Memory B cell (primary cell): ENCODE data around the gene TLCD3B.

Experiments used
- ATAC-seq: fragments of 150-1000 bp; cut with Tn5 transposase; 2 replicates; pipeline ENCODE4 v1.10.0; 2021; ENCODE audit warnings: low read depth, mild to moderate bottlenecking, moderate library complexity
- DNase-seq, 2 donors: peaks; one replicate each; pipeline ENCODE4 v3.0.0; 2022; ENCODE audit warnings: low spot score in 2 of 2
- H3K27ac Mint-ChIP-seq: one replicate; pipeline ENCODE4 v1.8.0; 2022; ENCODE audit warnings: mild to moderate bottlenecking, moderate library complexity, mixed read lengths
- H3K27me3 Mint-ChIP-seq: one replicate; pipeline ENCODE4 v1.8.0; 2022; ENCODE audit warnings: mixed read lengths
- H3K36me3 Mint-ChIP-seq: one replicate; pipeline ENCODE4 v1.8.0; 2022; ENCODE audit warnings: mild to moderate bottlenecking, mixed read lengths
- H3K4me1 Mint-ChIP-seq: one replicate; pipeline ENCODE4 v1.8.0; 2022; ENCODE audit warnings: mixed read lengths
- H3K4me3 Mint-ChIP-seq: one replicate; pipeline ENCODE4 v1.8.0; 2022; ENCODE audit warnings: mild to moderate bottlenecking, moderate library complexity, mixed read lengths
- H3K9me3 Mint-ChIP-seq: one replicate; pipeline ENCODE4 v1.8.0; 2022; ENCODE audit warnings: mixed read lengths

Gene TLCD3B

DNA sequence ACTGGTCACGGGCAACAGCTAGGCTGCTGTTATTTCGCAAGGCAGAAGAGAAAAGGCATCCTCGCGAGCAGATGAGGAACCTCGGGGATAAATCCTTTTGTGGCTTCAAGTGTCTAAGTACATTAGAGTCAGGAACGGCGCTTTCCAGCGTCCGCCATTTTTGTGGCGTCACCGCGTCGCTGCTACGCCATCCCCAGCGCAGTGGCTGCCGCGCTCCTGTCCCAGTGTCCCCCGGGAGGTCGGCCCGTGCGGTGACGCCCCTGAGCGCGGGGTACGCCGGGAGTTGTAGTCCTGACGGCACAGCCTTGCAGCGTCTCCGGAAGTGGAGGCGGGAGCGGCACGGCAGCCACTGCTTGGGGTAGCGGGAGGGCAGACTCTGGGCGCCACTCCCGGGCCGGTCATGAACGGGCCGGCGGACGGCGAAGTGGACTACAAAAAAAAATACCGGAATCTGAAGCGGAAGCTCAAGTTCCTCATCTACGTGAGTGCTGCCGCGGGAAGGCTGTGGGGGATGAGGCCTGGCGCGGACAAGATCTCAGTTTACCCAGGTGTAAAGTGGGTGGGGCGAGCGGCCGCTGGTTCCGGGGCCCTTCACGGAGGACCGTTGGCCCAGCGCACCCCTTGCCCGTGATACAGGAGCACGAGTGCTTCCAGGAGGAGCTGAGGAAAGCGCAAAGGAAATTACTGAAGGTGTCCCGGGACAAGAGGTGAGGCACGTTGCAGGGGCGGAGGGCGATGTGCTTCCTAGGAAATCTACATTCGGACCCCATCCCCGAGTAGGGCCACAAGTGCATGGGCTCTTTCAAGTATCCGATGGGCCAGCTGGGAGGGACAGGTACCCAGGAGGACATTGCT is 34.9 kb downstream of the TLCD3B start, which contains the start of gene INO80E:
Gene INO80E (plus strand): TSS at position 331 of the 855 bp plus-strand sequence. CDS start 70 bp downstream, at position 401.
- peak within 1 kb of the TSS; percentile 99 for H3K4me3 Mint-ChIP-seq
- H3K27me3 Mint-ChIP-seq = no peaks in the 10 kb centered on the region
- H3K9me3 Mint-ChIP-seq = no peaks in the 10 kb centered on the region
- ATAC-seq (peak; percentile 94), DNase-seq (peak; percentile 98 to 99)
- peak within 1 kb of the TSS; percentile 97 for H3K27ac Mint-ChIP-seq
- peaks cover 9% of the 10 kb centered on the region for H3K36me3 Mint-ChIP-seq
- peaks cover 21% of the 10 kb centered on the region for H3K4me1 Mint-ChIP-seq

DNA sequence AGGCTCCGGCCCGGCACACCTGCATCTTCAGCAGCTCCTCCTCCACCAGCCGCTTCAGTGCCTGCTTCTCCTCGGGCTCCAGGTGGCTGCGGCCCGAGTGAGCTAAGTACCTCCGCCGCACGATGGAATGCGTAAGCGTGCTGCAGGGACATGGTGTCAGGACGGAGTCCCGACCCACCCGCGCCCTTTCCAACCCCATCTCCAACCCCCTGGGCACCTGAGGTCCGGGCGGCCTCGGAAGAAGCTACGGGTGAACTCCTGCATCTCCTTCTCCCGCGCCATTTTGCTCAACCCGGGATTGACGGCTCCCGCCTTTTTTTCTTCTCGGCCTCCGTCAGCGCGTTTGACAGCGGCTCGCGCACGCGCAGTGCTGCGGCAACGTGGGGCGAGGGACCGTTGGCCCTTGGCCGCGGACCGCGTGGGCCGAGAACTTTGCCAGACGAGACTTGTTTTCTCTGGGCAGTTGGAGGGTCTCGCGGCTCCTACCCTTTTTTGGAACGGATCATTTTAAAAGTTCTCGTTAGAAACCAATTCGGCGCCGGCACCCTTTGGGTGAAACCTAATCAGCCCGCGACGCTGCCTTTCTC is 35.7 kb downstream of the TLCD3B start, which contains the start of gene HIRIP3:
Gene HIRIP3 (minus strand): TSS at position 294 of the 587 bp plus-strand sequence. CDS start 12 bp downstream, at position 282.
- Mint-ChIP-seq H3K27me3 (no peaks in the 10 kb centered on the region), H3K4me3 (peak within 1 kb of the TSS; percentile 99), H3K27ac (peak within 1 kb of the TSS; percentile 97), H3K4me1 (peaks cover 21% of the 10 kb centered on the region), H3K36me3 (peaks cover 11% of the 10 kb centered on the region), H3K9me3 (no peaks in the 10 kb centered on the region)
- peak; percentile 59 for ATAC-seq
- peak; percentile 80 to 84 for DNase-seq

- DNase-seq (no peak), ATAC-seq (no peak)
- H3K27me3 Mint-ChIP-seq = no peaks in the 10 kb centered on the region
- peaks cover 11% of the 10 kb centered on the region for H3K36me3 Mint-ChIP-seq
- H3K27ac Mint-ChIP-seq = peak overlapping the region; percentile 97
- peak overlapping the region; percentile 99 for H3K4me3 Mint-ChIP-seq
- peaks cover 21% of the 10 kb centered on the region for H3K4me1 Mint-ChIP-seq
- H3K9me3 Mint-ChIP-seq = no peaks in the 10 kb centered on the region
These were observed 36.3 kb downstream of the TLCD3B start for GRCh38 chr16:29994600-29995323.

GRCh38 chr16:29993903-29994599 is 37.0 kb downstream of the TLCD3B start:
- no peak for ATAC-seq
- Mint-ChIP-seq H3K36me3 (peaks cover 15% of the 10 kb centered on the region), H3K4me3 (peak overlapping the region; percentile 35), H3K4me1 (peaks cover 24% of the 10 kb centered on the region), H3K27ac (peak overlapping the region; percentile 97), H3K27me3 (no peaks in the 10 kb centered on the region), H3K9me3 (no peaks in the 10 kb centered on the region)
- DNase-seq = no peak

GRCh38 chr16:29993191-29993902 is 37.7 kb downstream of the TLCD3B start:
- H3K4me1 Mint-ChIP-seq = peaks cover 25% of the 10 kb centered on the region
- ATAC-seq (no peak), DNase-seq (no peak)
- no peaks in the 10 kb centered on the region for H3K9me3 Mint-ChIP-seq
- no peak overlapping the region for H3K4me3 Mint-ChIP-seq
- H3K36me3 Mint-ChIP-seq = peaks cover 21% of the 10 kb centered on the region
- no peaks in the 10 kb centered on the region for H3K27me3 Mint-ChIP-seq
- no peak overlapping the region for H3K27ac Mint-ChIP-seq

GRCh38 chr16:29992344-29992967 is 38.6 kb downstream of the TLCD3B start:
- peaks cover 25% of the 10 kb centered on the region for H3K4me1 Mint-ChIP-seq
- peak overlapping the region; percentile 51 for H3K27ac Mint-ChIP-seq
- ATAC-seq (no peak), DNase-seq (no peak)
- peaks cover 25% of the 10 kb centered on the region for H3K36me3 Mint-ChIP-seq
- no peaks in the 10 kb centered on the region for H3K9me3 Mint-ChIP-seq
- no peaks in the 10 kb centered on the region for H3K27me3 Mint-ChIP-seq
- no peak overlapping the region for H3K4me3 Mint-ChIP-seq

DNA sequence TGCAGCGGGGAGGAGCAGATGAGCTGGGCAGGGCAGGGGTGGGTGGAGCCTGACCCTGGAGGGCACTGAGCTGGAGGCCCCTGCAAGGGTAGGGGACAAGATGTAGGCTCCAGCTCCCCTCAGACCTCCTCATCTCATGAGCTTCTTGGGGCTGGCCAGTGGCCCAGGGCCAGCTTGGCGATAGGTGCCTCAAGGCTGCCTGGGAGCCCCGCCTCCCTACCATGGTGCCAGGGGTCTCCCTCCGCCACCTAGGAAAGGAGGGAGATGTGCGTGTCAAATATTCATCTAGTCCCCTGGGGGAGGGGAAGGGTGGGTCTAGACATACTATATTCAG is 39.5 kb downstream of the TLCD3B start:
- DNase-seq = no peak
- no peaks in the 10 kb centered on the region for H3K9me3 Mint-ChIP-seq
- no peaks in the 10 kb centered on the region for H3K27me3 Mint-ChIP-seq
- H3K27ac Mint-ChIP-seq = no peak overlapping the region
- peaks cover 19% of the 10 kb centered on the region for H3K4me1 Mint-ChIP-seq
- H3K36me3 Mint-ChIP-seq = peaks cover 28% of the 10 kb centered on the region
- no peak overlapping the region for H3K4me3 Mint-ChIP-seq
- no peak for ATAC-seq

- Mint-ChIP-seq H3K27me3 (no peaks in the 10 kb centered on the region), H3K27ac (no peak overlapping the region), H3K4me1 (peaks cover 17% of the 10 kb centered on the region), H3K4me3 (no peak overlapping the region), H3K9me3 (no peaks in the 10 kb centered on the region), H3K36me3 (peaks cover 31% of the 10 kb centered on the region)
- no peak for DNase-seq
- no peak for ATAC-seq
These were observed 40.0 kb downstream of the TLCD3B start for GRCh38 chr16:29990883-29991570.

DNA sequence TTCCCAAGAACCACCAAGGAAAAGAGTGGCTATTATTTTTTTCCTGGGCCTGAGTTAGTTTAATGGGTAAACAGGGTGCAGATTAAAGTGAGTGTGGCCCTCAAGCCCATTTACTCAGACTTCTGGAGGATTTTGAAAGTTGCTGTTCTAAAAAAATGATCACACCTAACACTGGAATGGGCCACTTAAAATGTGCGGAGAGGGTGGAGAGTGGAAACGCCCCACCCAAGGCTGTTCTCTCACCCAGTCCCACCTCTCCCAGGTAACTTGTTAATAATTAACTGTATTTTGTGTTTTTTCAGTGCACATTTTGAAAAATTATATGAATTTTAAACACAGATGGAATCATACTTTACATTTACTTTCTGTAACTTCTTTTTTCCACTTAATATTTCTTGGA is 41.0 kb downstream of the TLCD3B start:
- H3K4me3 Mint-ChIP-seq = no peak overlapping the region
- no peaks in the 10 kb centered on the region for H3K27me3 Mint-ChIP-seq

GRCh38 chr16:29989111-29989858 is 41.8 kb downstream of the TLCD3B start:
- no peak for DNase-seq
- Mint-ChIP-seq H3K27me3 (no peaks in the 10 kb centered on the region), H3K36me3 (peaks cover 36% of the 10 kb centered on the region), H3K4me1 (peaks cover 10% of the 10 kb centered on the region), H3K27ac (peak overlapping the region; percentile 60), H3K4me3 (no peak overlapping the region), H3K9me3 (no peaks in the 10 kb centered on the region)
- no peak for ATAC-seq

More for the DNA sequence above, 41.0 kb downstream of the TLCD3B start:
- Mint-ChIP-seq H3K9me3 (no peaks in the 10 kb centered on the region), H3K36me3 (peaks cover 36% of the 10 kb centered on the region), H3K27ac (no peak overlapping the region), H3K4me1 (peaks cover 17% of the 10 kb centered on the region)
- no peak for DNase-seq
- ATAC-seq = no peak

GRCh38 chr16:29988346-29989075 is 42.6 kb downstream of the TLCD3B start:
- H3K9me3 Mint-ChIP-seq = no peaks in the 10 kb centered on the region
- H3K27me3 Mint-ChIP-seq = no peaks in the 10 kb centered on the region
- H3K36me3 Mint-ChIP-seq = peaks cover 34% of the 10 kb centered on the region
- no peak for DNase-seq
- peak overlapping the region; percentile 60 for H3K27ac Mint-ChIP-seq
- H3K4me1 Mint-ChIP-seq = peaks cover 6% of the 10 kb centered on the region
- ATAC-seq = no peak
- H3K4me3 Mint-ChIP-seq = no peak overlapping the region
